Skin epidermis (tissue), 12 donors: ENCODE results near the gene SEL1L3.
"Not testable (repeated sequence)": the region's sequence is repeated elsewhere in the genome, so short reads cannot be mapped to it uniquely, and the experiment has no call there.

Experiments used
- H3K27ac ChIP-seq, 21 experiments: fragments of 200-600 bp; sonication (generic) in 11 of 21; one replicate each; pipeline ENCODE4 v1.5.0; 2020; ENCODE audit warnings: mild to moderate bottlenecking in 3 of 21, inconsistent platforms in 2 of 21, moderate library complexity in 2 of 21
- H3K4me3 ChIP-seq, 7 experiments: fragments of 200-600 bp; sonication (generic) in 2 of 7; one replicate each; pipeline ENCODE4 v1.5.0; 2020; ENCODE audit warnings: inconsistent platforms in 2 of 7, mild to moderate bottlenecking in 2 of 7, moderate library complexity in 1 of 7

Gene SEL1L3

GRCh38 chr4:25881193-25881592 lies 18.4 kb upstream of the SEL1L3 start:
- no peak overlapping the region for H3K4me3 ChIP-seq
- H3K27ac ChIP-seq = no peak overlapping the region

GRCh38 chr4:25879991-25880651 lies 17.3 kb upstream of the SEL1L3 start:
- Histone ChIP-seq H3K4me3 (no peak overlapping the region), H3K27ac (no peak overlapping the region)

- no peak overlapping the region for H3K4me3 ChIP-seq
- H3K27ac ChIP-seq = no peak overlapping the region
These were observed 16.8 kb upstream of the SEL1L3 start for GRCh38 chr4:25879587-25879986.

- no peak overlapping the region for H3K4me3 ChIP-seq
These were observed 16.4 kb upstream of the SEL1L3 start for GRCh38 chr4:25879091-25879584.

GRCh38 chr4:25878676-25879075 lies 15.9 kb upstream of the SEL1L3 start:
- H3K4me3 ChIP-seq = no peak overlapping the region
- H3K27ac ChIP-seq = no peak overlapping the region

More at GRCh38 chr4:25879091-25879584, 16.4 kb upstream of the SEL1L3 start:
- H3K27ac ChIP-seq = no peak overlapping the region

- Histone ChIP-seq H3K4me3 (no peak overlapping the region), H3K27ac (no peak overlapping the region)
These were observed 12.5 kb upstream of the SEL1L3 start for GRCh38 chr4:25875281-25875745.

- Histone ChIP-seq H3K4me3 (no peak overlapping the region), H3K27ac (no peak overlapping the region)
These were observed 11.9 kb upstream of the SEL1L3 start for GRCh38 chr4:25874655-25875054.

GRCh38 chr4:25873632-25874129 lies 10.9 kb upstream of the SEL1L3 start:
- Histone ChIP-seq H3K4me3 (no peak overlapping the region), H3K27ac (no peak overlapping the region)

GRCh38 chr4:25872851-25873631 lies 10.3 kb upstream of the SEL1L3 start:
- Histone ChIP-seq H3K4me3 (no peak overlapping the region), H3K27ac (no peak overlapping the region)

- Histone ChIP-seq H3K27ac (no peak overlapping the region), H3K4me3 (no peak overlapping the region)
These were observed 7.3 kb upstream of the SEL1L3 start for GRCh38 chr4:25870081-25870480.

GRCh38 chr4:25867781-25868294 lies 5.0 kb upstream of the SEL1L3 start:
- no peak overlapping the region for H3K4me3 ChIP-seq
- no peak overlapping the region for H3K27ac ChIP-seq

- not testable (repeated sequence) for H3K27ac ChIP-seq, H3K4me3 ChIP-seq
These were observed 3.6 kb upstream of the SEL1L3 start for GRCh38 chr4:25866401-25866800.

GRCh38 chr4:25865586-25865985 lies 2.8 kb upstream of the SEL1L3 start:
- Histone ChIP-seq H3K27ac (no peak overlapping the region), H3K4me3 (no peak overlapping the region)

- peak overlapping the region in 1 of 21 experiments; percentile 20 for H3K27ac ChIP-seq
- H3K4me3 ChIP-seq = peak overlapping the region in 1 of 7 experiments; percentile 70
These were observed 1.1 kb upstream of the SEL1L3 start for GRCh38 chr4:25863831-25864418.

GRCh38 chr4:25863347-25863784 lies 578 bp upstream of the SEL1L3 start:
- Histone ChIP-seq H3K4me3 (peak overlapping the region; percentile 30 to 70 (median 61)), H3K27ac (peak overlapping the region in 9 of 21 experiments; percentile 20 to 87 (median 64))

GRCh38 chr4:25861951-25862410 lies 807 bp downstream of the SEL1L3 start:
- peak overlapping the region; percentile 50 to 70 (median 61) for H3K4me3 ChIP-seq
- peak overlapping the region in 20 of 21 experiments; percentile 15 to 87 (median 76) for H3K27ac ChIP-seq

- Histone ChIP-seq H3K4me3 (peak overlapping the region; percentile 50 to 70 (median 61)), H3K27ac (peak overlapping the region in 16 of 21 experiments; percentile 48 to 87 (median 80))
These were observed 1.4 kb downstream of the SEL1L3 start for GRCh38 chr4:25861280-25861950.

GRCh38 chr4:25860586-25861279 lies 2.1 kb downstream of the SEL1L3 start:
- no peak overlapping the region for H3K4me3 ChIP-seq
- peak overlapping the region in 9 of 21 experiments; percentile 11 to 87 (median 67) for H3K27ac ChIP-seq
